HG03103 (cell line): ENCODE measurements around the gene TSPAN18.

Experiments
- ATAC-seq: cut with Tn5 transposase; IDR thresholded peaks from one replicate; pipeline ENCODE4 v1.9.1; 2021; ENCODE audit warnings: low read depth; ENCODE audit not compliant: unreplicated experiment

Gene TSPAN18

GRCh38 chr11:44791316-44791925 is 64.7 kb downstream of the TSPAN18 start:
- no peak for ATAC-seq

GRCh38 chr11:44792171-44792570 is 65.4 kb downstream of the TSPAN18 start:
- ATAC-seq, result no peak

DNA sequence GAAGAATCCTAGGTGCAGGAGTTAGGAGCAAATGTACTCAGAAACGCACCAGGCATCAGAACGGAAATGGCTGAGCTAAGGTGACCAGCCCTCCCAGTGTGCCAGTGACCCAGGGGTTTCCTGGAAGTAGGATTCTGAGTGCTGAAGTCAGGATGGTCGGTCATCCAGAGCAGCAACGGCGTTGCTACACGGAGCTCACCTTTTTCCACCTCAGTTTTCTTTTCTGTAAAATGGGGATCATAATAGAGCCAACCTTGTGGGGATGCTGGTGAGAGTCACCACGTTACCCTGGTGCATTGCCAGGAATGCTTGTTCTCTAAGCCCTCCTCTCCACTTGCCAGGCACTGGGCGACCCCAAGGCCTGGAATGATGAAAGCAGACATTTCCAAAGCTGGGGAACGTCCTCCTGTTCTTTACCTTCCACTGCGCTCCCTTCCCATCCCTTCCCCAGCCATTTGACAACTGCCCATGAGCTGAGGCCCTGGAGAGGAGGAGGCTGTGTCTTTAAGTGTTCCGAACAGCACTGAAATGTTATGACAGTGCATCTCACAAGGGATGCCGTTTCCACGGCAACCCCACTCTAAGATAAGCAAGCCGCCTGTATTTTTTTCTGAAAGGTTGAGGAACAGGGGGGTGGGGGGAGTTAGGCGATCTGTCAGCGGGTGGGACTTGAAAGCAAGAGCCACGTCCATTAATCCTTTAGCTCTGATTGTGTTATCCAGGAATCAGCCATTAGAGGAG is 66.8 kb downstream of the TSPAN18 start:
- no peak for ATAC-seq

DNA sequence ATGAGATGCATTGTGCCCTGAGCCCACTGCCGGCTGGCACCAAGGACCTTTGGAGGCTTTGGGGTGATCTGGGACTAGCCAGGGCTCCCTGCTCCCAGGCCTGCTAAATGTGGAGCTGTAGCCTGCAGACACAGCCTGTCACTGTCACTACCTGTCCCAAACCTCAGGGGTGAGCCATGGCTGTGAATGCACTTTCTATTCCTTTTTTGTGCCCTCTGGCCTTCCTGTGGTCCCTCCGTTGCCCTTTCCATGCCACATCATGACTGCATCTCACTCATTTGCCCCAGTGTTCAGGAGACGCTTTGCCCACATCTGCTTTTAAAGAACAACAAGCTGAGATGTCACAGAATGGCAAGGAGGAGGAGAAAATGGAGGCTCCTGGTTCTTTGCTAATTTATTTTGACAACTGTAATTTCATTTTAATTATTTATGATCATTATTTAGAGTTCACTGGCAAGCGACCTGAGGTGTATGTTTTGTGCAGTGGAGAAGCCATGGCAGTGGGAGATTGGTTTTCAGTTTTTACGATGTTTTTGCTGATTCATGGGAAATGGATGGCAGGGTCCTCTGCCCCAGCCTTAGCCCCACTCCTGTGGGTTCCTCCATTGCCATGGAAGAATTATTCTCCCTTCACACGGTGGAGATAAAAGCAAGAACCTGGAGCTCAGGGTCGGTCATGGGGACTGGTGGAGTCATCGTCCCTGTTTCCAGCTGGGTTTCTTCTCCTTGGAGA is 69.2 kb downstream of the TSPAN18 start:
- no peak for ATAC-seq

- ATAC-seq, result no peak
These were observed 70.3 kb downstream of the TSPAN18 start for GRCh38 chr11:44797051-44797450.

DNA sequence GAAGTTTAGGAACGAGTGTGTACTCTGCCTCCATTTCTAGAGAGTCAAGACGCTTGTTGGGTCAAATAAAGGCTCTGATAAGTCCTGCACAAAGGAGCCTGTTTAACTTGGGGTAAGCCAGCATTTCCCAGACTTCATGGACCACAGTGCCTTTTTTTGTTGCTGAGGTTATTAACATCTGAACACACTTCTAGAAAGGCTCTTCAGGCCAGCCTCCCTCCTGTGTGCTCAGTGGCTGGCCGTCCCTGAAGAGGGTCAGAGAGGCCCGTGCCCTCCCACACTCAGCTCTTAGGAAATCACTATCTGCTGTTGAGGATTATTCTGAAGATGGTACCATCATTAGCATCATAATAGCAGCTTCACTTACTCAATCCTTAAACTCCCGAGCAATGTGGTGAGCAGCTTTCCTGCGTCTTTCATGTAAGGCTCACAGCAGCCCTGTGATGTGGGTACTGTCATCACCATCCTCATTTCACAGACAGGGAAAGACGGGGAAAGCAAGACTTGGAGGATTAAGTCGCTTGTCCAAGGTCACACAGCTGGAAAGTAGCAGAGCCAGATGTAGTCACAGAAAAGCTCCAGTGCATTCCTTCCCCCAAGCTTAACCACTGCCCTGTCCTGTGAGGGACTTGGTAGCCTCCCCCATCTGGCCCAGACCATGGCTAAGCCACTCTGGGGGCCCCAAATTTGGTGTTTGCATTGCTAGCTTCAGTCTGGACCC is 71.3 kb downstream of the TSPAN18 start:
- ATAC-seq, result no peak

GRCh38 chr11:44798607-44798972 is 71.8 kb downstream of the TSPAN18 start:
- no peak for ATAC-seq

GRCh38 chr11:44799012-44799411 is 72.2 kb downstream of the TSPAN18 start:
- ATAC-seq, result no peak

- ATAC-seq, result no peak
These were observed 75.6 kb downstream of the TSPAN18 start for GRCh38 chr11:44802347-44802746.

GRCh38 chr11:44803009-44803408 is 76.2 kb downstream of the TSPAN18 start:
- no peak for ATAC-seq

- no peak for ATAC-seq
These were observed 78.0 kb downstream of the TSPAN18 start for GRCh38 chr11:44804449-44805437.

DNA sequence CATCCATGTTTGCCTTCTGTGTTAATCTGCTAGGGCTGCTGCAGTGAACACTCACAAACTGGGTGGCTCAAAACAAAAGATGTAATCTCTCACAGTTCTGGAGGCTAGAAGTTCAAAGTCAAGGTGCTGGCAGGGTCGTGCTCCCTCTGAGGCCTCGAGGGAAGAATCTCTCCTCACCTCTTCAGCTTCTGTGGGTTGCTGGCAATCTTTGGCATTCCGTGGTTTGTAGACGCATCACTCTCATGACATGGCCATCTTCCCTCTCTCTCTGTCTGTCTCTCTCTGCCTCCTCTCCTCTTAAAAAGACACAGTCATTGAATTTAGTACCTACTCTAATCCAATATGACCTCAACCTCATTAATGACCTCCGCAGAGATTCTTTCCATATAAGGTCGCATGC is 78.8 kb downstream of the TSPAN18 start:
- ATAC-seq, result no peak

- ATAC-seq, result no peak
These were observed 81.4 kb downstream of the TSPAN18 start for GRCh38 chr11:44808053-44808753.

DNA sequence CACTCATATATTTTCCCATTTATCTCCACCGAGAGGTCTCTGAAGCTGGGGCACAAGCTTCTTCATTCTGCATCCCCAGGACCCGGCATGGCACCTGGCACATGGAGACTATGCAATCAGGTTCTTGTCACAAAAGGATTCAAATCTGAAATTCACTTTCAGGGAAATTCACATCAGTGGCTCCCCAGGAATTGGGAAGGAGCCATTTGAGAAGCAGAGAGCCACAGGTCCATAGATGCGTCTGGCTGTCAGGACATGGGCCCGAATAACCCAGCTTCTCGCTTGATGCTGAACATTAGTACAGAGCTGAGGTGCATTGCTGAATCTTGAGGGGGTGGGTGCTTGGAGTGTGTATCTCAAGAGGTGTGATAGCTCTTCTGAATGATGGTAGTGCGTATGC is 82.5 kb downstream of the TSPAN18 start:
- no peak for ATAC-seq

DNA sequence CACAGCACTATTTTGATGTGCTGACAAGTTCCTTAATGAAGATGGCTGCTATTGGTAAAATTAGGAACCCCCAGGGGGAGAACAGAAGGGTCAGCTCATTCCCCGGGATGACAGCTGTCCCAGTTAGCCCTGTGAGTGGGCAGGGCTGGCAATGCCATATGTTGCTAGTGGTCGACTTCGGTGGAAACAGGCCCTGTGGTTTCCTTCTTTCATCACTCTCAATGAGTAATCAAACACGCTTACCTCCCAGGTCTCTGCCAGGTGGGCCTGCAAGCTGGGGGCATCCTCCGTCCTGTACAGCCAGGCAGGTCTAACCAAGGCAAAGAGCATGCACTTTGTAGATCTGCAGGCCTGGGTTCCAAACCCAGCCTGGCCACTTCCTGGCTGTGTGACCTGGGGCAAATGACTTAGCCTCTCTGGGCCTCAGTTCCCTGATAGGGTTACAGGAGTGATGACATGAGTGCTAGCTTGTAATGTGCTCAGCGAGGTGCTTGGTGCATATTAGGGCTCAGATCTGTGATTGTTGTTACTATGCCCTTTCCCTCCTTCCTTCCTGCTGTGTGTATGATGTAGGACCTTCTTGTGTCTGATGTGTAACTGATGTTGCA is 85.2 kb downstream of the TSPAN18 start:
- no peak for ATAC-seq

DNA sequence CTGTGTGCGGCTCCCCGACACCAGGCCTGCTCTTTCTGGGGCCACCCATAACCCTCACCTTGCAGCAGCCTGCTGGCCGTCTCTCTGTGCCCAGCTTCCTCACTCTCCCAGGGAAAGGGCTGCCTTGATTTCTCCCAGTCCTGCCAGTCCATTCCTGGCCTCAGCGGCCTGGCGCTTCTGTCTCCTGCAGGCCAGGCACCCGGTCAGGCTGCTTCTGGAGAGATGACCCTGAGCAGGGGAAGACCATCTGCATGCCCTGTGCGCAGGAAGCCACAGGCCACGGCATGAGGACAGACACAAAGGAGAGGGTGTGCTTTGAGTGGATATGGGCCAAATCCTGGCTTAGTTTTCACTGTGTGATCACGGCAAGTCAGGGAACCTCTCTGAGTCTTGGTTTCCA is 86.2 kb downstream of the TSPAN18 start:
- ATAC-seq, result no peak

- ATAC-seq, result no peak
These were observed 86.6 kb downstream of the TSPAN18 start for GRCh38 chr11:44813401-44813800.

DNA sequence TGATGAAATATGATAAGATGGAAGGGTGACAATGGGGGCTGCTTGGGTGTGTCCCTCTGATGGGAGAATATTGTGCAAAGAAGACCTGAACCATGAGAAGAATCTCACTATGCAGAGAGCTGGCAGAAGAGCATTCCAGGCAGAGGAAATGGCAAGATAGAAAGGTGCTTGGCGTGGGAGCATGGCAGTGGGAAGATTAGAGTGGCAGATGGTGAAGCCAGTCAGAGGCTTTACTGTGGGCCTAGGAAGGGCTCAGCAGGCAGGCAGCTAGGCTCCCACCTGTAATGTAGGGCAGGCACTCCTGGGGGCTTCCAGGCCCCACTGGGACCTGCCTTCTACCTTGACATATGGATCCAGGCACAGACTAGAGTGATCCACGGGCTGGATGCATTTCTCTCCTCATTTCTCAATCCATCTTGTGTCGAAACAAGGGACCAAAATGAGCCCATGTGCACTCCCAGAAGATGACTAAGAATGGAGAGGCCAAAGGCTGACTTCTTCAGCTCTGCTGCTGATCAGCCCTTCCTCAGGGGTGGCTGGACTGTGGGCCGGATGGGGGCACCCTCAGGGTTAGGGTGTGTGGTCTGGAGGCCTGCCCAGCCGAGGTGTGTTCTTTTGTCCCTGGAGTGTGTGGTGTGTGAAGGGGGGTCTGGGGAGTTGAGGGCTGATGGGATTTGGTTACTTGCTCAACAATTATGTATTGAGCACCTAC is 88.3 kb downstream of the TSPAN18 start:
- ATAC-seq, result no peak
